Activated naive CD8-positive, alpha-beta T cell treated with anti-CD3 and anti-CD28 coated beads, Interleukin-2, amount 50 U/mL, for 24 hours (primary cell): ENCODE results near the gene ASB6.
"Not testable (repeated sequence)": the region's sequence is repeated elsewhere in the genome, so short reads cannot be mapped to it uniquely, and the experiment has no call there.

Source experiments
- ATAC-seq: fragments of 150-1000 bp; cut with Tn5 transposase; one replicate; pipeline ENCODE4 v1.10.0; 2021
- DNase-seq: peaks from one replicate; pipeline ENCODE4 v3.0.0; 2021
- H3K27ac Mint-ChIP-seq: one replicate; pipeline ENCODE4 v1.8.0; 2021; ENCODE audit warnings: mild to moderate bottlenecking, mixed read lengths
- H3K27me3 Mint-ChIP-seq: one replicate; pipeline ENCODE4 v1.8.0; 2021; ENCODE audit warnings: mixed read lengths
- H3K36me3 Mint-ChIP-seq: one replicate; pipeline ENCODE4 v1.8.0; 2021; ENCODE audit warnings: low read depth, mixed read lengths
- H3K4me1 Mint-ChIP-seq: one replicate; pipeline ENCODE4 v1.8.0; 2021; ENCODE audit warnings: mixed read lengths
- H3K4me3 Mint-ChIP-seq: one replicate; pipeline ENCODE4 v1.8.0; 2021; ENCODE audit warnings: mild to moderate bottlenecking, moderate library complexity, mixed read lengths
- H3K9me3 Mint-ChIP-seq: one replicate; pipeline ENCODE4 v1.8.0; 2021; ENCODE audit warnings: mixed read lengths

The ASB6 gene

DNA sequence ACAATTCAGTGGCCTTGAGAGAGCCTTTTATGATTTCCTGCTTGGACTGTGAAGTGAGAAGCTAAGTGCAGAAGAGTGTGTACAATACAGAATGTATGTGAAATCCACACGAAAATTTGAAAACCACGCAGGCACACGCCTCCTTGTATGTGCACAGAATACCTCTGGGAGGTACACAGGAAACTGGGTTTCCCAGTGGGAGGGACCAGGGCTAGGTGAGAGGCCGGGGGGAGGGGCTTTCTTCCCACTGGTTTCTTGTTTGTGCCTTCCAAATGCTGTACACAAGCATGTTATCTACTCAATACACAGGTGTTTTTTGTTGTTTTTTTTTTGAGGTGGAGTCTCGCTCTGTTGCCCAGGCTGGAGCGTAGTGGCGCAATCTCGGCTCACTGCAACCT, 37.2 kb downstream of the ASB6 start:
- peaks cover 28% of the 10 kb centered on the region for H3K4me1 Mint-ChIP-seq

DNA sequence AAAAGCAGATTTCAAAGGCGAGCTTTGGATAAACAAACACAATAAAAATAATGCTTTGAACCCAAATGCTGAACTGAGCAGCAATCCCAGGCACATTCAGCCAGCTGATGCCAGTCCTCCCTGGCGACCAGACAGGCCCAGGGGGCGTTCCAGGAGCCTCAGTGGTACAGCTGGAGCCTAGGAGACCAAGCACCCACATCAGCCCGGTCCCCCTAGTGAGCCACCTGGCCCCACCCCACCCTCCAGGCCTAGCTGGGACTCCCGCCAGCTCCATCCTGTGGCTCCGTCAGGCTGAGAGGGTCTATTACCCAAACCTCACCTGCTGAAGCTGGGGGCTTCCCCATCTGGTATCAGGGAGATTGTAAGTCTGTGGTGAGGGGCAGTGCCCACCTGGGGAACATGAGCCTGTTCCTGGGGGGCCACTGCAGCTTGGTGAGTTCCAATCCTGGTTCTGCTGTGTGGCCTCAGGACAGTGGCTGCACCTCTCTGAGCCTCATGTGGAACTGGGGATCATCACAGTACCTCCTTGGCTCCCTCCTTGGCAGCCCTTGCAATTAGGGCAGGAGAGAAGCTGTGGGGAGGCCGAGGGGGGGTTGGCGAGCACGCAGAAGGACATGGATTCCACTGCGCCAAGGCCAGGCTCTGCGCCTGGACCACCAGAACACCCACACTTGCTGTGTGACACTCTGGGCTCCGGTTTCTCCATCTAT, 37.7 kb downstream of the ASB6 start:
- ATAC-seq (no peak), DNase-seq (no peak)
- H3K9me3 Mint-ChIP-seq: no peaks in the 10 kb centered on the region
- peaks cover 25% of the 10 kb centered on the region for H3K4me1 Mint-ChIP-seq
- H3K4me3 Mint-ChIP-seq: no peak overlapping the region
- no peak overlapping the region for H3K27ac Mint-ChIP-seq
- no peaks in the 10 kb centered on the region for H3K36me3 Mint-ChIP-seq
- H3K27me3 Mint-ChIP-seq: no peaks in the 10 kb centered on the region

More for the DNA sequence above, 37.2 kb downstream of the ASB6 start:
- DNase-seq: no peak
- Mint-ChIP-seq H3K36me3 (no peaks in the 10 kb centered on the region), H3K27ac (no peak overlapping the region), H3K4me3 (no peak overlapping the region), H3K9me3 (no peaks in the 10 kb centered on the region), H3K27me3 (no peaks in the 10 kb centered on the region)
- no peak for ATAC-seq

DNA sequence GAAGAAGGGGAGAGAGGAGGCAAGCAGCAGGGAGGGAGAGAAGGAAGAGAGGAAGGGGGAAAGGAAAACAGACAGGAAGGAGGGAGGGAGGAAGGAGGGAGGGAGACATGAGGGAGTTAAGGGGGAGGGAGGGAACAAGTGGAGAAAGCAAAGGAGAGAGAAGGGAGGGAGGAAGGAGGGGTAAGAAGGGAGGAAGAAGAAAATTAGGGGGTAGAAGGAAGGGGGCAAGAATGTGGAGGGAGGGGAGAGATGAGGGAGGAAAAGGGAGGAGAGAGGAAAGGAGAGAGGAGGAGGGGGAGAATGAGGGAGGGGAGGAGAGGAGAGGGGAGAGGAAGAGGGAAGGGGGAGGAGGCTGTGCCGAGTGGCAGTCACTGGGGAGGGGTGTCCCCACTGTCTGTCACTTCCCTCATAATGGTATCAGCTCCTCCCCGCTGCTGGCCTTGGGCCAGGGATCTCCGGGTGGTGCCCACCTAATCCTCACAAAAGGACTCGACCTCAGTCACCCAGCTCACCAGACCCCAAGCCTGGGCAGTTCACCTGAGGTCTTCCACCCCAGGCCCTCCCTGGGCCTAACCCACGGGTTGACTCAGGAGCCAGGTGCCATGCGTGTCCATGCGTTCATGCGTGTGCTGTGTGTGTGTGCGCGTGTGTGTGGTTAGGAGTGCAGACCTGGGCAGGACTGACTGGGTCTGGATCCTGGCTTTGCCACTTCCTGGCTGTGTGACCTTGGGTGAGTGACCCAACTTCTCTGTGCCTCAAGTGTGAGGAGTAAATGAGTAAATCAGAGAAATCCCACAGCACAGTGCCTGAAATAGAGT, 39.1 kb downstream of the ASB6 start:
- H3K9me3 Mint-ChIP-seq: no peaks in the 10 kb centered on the region
- peaks cover 8% of the 10 kb centered on the region for H3K27me3 Mint-ChIP-seq
- peaks cover 27% of the 10 kb centered on the region for H3K4me1 Mint-ChIP-seq
- DNase-seq (no peak), ATAC-seq (no peak)
- H3K27ac Mint-ChIP-seq: no peak overlapping the region
- no peaks in the 10 kb centered on the region for H3K36me3 Mint-ChIP-seq
- no peak overlapping the region for H3K4me3 Mint-ChIP-seq

DNA sequence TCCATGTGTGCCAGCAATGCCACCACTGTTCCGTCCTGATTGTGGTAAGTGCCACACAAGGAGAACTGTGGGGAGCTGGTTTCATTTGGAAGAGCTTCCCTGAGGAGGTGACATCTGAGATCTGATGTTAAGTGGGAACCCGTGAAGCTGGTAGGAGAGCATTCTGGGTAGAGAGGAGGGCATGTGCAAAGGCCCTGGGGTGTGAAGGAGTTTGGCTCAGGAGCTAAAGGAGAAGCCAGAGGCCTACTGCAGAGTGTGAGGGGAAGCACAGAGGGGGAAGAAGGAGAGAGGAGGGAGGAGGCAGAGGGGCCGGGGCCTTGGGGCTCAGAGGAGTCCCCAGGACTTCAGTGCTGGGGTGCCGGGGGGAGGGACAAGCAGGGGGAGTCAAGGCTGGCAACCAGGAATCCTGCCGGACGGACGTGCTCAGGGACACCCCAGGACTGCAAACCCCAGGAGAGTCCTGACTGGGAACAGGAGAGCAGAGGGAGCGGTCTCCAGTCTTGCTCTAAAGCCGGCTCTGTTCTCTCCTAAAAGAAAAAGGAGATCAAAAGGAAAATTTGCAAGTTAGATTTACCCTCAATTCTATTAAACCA, 40.8 kb downstream of the ASB6 start:
- Mint-ChIP-seq H3K36me3 (no peaks in the 10 kb centered on the region), H3K9me3 (no peaks in the 10 kb centered on the region), H3K27me3 (peaks cover 8% of the 10 kb centered on the region), H3K4me3 (no peak overlapping the region), H3K27ac (no peak overlapping the region), H3K4me1 (peaks cover 21% of the 10 kb centered on the region)
- ATAC-seq: no peak
- DNase-seq: no peak

DNA sequence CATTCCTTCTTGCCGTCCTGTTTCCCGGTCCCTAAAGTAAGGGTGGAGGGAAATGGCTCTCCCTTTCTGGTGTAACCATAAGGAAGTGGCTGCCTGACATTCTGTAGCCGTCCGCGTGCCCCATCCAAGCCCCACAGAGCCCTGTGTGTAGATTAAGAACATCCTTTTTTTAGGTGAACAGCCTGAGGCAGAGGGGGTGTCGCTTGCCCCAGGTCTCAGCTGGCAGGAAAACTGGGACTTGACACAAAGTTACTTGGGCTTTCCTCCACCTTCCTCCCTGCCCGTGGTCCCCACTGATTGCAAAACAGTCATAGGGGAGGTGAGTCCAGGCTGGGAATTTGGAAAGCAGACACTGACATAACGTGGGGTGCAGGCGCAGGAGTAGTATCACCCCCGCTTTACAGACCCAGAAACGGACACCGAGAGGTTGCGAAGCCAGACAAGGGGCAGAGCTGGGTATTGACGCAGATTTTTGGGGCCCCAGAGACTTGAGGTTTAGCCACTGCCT, 43.8 kb downstream of the ASB6 start:
- Mint-ChIP-seq H3K4me1 (peaks cover 19% of the 10 kb centered on the region), H3K36me3 (no peaks in the 10 kb centered on the region), H3K27ac (peak overlapping the region; percentile 56), H3K27me3 (peaks cover 20% of the 10 kb centered on the region), H3K4me3 (no peak overlapping the region), H3K9me3 (no peaks in the 10 kb centered on the region)
- ATAC-seq (no peak), DNase-seq (no peak)

DNA sequence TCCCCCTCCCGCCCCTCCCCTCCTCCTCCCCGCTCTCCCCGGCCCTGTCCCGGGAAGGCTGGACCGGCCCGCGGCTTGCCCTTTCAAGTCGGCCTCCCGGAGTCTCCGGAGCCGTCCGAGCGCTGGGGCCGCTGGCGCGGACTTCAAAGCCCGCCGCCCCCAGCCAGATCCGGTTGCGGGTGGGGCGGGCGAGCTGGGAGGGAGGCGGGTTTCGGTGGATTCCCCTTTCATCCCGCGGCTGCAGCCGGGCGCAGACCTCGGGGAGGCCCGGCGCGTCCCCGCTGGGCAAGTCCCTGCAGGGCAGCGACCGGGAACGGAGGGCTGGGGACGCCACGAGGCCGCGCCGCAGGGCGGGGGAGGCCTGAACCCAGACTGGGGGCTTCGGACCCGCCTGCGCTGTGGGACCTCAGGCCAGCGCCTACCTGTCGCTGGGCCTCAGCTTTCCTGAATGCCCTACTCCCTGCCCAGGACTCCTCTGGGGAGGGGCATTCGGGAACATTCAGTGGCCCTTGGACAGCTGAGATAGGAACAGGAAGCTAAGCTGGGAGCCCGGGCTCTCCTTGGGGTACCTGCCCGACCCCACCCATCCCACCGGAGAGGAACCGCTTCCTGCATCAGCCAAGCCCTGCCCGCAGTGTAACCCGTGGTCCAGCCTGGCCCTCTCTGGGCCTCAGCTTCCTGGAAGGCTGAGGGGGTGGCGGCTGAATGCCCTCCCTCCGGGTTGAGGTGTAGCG, 44.4 kb downstream of the ASB6 start:
- no peaks in the 10 kb centered on the region for H3K36me3 Mint-ChIP-seq
- no peak overlapping the region for H3K4me3 Mint-ChIP-seq
- ATAC-seq (peak; percentile 41), DNase-seq (peak; percentile 44)
- H3K9me3 Mint-ChIP-seq: no peaks in the 10 kb centered on the region
- peaks cover 19% of the 10 kb centered on the region for H3K4me1 Mint-ChIP-seq
- H3K27ac Mint-ChIP-seq: peak overlapping the region; percentile 56
- peaks cover 20% of the 10 kb centered on the region for H3K27me3 Mint-ChIP-seq

DNA sequence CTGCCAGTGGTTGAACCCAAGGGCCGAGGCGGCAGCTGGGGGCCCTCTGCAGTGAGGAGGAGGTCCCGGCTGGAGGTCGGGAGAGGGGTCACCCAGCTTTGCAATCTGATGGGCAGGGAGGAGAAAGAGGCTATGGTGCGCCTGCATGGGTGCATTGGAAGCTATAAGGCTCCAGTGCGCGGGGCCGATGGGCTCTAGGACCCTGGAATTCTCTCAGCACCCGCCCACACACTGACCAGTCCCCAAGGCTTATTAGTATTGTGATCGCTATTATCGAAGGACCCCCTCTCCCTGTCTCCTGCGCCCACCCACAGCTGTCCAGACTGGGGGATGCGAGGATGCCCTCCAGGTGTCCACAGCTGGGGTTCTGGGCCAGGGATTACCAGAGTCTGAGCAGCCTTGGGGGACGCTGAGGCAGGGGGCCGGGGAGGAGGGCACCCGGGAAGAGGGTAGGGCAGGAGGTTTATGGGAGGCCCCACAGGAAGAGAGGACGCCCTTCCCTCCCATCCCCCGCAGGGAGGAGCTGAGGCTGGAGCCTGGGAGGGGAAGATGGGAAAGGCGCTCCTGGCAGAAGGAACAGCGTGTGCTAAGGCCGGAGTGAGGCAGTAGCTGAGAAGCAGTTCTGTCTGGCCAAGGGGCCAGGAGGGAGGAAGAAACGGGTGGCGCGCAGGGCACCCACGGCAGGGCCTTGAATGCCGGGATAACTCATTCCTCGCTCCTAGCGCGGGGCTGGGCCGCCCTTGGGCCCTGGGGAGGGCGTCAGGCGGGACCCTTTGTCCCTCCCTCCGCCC, 45.2 kb downstream of the ASB6 start:
- Mint-ChIP-seq H3K27ac (no peak overlapping the region), H3K4me1 (peaks cover 19% of the 10 kb centered on the region), H3K27me3 (peaks cover 22% of the 10 kb centered on the region), H3K36me3 (no peaks in the 10 kb centered on the region), H3K9me3 (no peaks in the 10 kb centered on the region), H3K4me3 (no peak overlapping the region)
- ATAC-seq: peak; percentile 20
- DNase-seq: no peak

DNA sequence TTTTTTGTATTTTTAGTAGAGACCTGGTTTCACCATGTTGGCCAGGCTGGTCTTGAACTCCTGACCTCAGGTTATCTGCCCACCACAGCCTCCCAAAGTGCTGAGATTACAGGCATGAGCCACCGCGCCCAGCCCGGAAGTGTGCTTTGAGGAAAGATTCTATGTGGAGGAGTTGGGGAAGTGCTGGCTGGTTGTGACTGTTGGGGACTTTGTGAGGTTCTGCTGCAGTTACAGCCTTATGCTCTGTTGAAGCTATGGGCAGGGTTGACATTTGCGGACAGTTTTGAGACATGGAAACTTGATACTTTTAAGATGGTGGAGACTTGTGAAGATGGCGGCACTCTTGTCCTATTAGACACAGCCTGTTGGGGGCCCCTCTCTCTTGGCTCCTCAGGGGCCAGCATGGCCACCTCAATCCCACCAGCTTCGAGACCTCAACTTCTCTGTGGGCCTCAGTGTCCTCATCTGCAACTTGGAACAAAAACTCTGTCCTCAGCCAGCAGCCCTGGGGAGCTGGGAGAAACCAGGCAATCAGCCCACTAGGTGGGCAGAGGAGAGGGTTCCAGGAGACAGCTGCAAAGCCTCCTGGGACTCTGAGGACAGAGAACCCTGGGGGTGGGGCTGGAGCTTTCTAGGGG, 45.9 kb downstream of the ASB6 start:
- Mint-ChIP-seq H3K9me3 (no peaks in the 10 kb centered on the region), H3K36me3 (no peaks in the 10 kb centered on the region), H3K27me3 (peaks cover 22% of the 10 kb centered on the region), H3K4me1 (peaks cover 19% of the 10 kb centered on the region), H3K4me3 (no peak overlapping the region), H3K27ac (no peak overlapping the region)
- ATAC-seq (no peak), DNase-seq (no peak)

DNA sequence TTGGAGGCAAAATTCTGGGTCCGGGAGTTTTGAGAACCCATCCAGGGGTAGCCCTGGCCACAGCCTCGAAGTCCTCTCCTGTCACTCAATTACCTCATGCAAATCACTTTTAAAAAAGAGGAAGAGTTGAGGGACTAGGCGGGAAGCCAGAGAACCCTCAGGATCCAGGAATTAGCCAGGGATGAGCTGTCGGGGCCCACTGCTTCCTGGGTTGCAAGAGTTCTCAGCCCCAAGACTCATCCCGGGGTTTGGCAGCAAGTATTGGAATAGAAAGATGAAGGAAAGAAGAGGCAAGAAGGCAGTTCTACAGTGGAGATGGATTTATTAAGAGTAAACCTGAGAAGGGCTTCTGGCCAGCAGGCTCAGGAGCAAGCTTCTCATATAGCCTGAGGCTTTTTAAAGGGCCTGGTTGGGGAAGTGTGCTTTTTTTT, 46.6 kb downstream of the ASB6 start:
- Mint-ChIP-seq H3K27ac (peak overlapping the region; percentile 43), H3K4me1 (peaks cover 19% of the 10 kb centered on the region), H3K36me3 (no peaks in the 10 kb centered on the region), H3K4me3 (no peak overlapping the region), H3K27me3 (peaks cover 22% of the 10 kb centered on the region), H3K9me3 (no peaks in the 10 kb centered on the region)
- ATAC-seq: no peak
- no peak for DNase-seq

DNA sequence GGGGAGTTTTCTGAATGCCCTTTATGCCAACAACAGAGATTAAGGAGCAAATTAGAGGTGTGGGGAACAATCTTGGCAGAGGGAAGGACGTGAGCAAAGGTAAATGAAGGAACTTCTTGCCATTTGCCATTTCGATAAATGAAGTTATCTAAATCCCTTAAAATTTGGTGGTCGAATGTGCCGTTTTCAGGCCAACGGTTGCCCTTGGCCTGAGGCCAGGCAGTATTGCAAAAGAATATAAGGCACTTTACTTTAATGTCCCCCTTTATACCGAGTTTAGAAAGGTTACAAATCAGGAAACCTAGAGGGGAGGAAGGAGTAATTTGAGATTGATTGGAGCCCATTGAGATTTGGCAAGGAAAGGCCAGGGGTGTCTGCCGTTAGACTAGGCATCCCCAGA, 47.3 kb downstream of the ASB6 start:
- Mint-ChIP-seq H3K27me3 (peaks cover 25% of the 10 kb centered on the region), H3K9me3 (no peaks in the 10 kb centered on the region), H3K4me1 (peaks cover 19% of the 10 kb centered on the region), H3K4me3 (no peak overlapping the region), H3K36me3 (no peaks in the 10 kb centered on the region), H3K27ac (no peak overlapping the region)
- no peak for ATAC-seq
- DNase-seq: no peak

DNA sequence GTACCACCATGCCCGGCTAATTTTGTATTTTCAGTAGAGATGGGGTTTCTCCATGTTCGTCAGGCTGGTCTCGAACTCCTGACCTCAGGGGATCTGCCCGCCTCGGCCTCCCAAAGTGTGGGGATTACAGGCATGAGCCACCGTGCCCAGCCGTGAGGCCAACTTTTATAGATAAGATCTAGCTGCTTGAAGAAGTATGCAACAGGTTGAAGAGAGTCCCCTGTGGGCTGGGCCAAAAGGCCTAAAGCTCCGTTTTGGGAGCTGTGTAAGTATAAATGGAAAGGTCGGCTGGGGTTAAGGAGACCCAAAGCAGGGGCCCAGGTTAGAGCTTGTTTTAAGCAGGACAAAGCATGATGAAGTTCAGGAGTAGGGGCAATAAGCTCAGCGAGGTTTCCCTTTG, 49.2 kb downstream of the ASB6 start:
- not testable (repeated sequence) for H3K27ac Mint-ChIP-seq

DNA sequence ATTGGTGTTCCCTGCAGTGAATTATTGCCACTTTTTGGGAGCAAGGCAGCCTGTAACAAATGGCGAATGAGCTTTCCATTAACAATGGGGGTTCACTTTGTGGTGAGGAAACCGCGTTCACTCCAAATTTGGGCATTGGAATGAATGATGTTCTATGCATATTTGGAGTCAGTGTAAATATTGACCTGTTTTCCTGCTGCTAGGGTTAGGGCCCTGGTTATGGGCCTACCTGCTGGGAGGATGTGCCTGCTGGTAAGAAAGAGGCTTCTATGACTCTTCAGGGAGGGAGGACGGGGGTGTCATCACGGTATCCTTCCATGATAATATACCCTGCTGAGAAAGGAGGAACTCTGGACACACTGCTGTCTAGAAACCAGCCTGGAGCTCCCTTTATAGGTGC, 50.0 kb downstream of the ASB6 start:
- ATAC-seq: no peak
- Mint-ChIP-seq H3K27ac (no peak overlapping the region), H3K27me3 (peaks cover 22% of the 10 kb centered on the region)

More for the DNA sequence above, 49.2 kb downstream of the ASB6 start:
- not testable (repeated sequence) for ATAC-seq, H3K36me3 Mint-ChIP-seq, DNase-seq, H3K9me3 Mint-ChIP-seq, H3K4me3 Mint-ChIP-seq
- peaks cover 11% of the 10 kb centered on the region for H3K4me1 Mint-ChIP-seq
- H3K27me3 Mint-ChIP-seq: peaks cover 18% of the 10 kb centered on the region

DNA sequence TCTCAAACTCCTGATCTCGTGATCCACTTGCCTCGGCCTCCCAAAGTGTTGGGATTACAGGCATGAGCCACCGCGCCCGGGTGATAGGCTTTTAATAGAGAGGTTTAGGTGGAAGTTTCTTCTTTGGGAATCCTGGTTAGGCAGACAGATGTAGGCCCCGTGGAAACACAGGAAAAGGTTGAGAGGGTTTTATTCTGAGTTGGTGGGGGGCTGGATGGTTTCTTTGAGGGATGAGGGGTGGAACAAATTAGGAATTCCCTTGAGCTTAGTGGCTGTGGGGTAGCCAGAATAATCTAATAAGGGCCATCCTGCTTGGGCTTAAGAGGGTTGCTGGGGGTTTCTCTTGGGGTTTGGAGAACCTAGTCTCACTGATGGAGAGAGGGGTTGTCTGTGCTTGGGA, 51.5 kb downstream of the ASB6 start:
- H3K9me3 Mint-ChIP-seq: no peaks in the 10 kb centered on the region
- no peak for ATAC-seq
- no peak for DNase-seq
- H3K4me3 Mint-ChIP-seq: no peak overlapping the region
- H3K36me3 Mint-ChIP-seq: no peaks in the 10 kb centered on the region
- peaks cover 6% of the 10 kb centered on the region for H3K4me1 Mint-ChIP-seq
- H3K27me3 Mint-ChIP-seq: peaks cover 19% of the 10 kb centered on the region
- no peak overlapping the region for H3K27ac Mint-ChIP-seq

More for the DNA sequence above, 50.0 kb downstream of the ASB6 start:
- H3K4me1 Mint-ChIP-seq: peaks cover 10% of the 10 kb centered on the region
- no peaks in the 10 kb centered on the region for H3K9me3 Mint-ChIP-seq
- no peak for DNase-seq
- H3K4me3 Mint-ChIP-seq: no peak overlapping the region
- no peaks in the 10 kb centered on the region for H3K36me3 Mint-ChIP-seq
